NCI-H1694 (cell line): ENCODE results near the gene CSK.

Experiments
- DNase-seq: peaks from one replicate; lab custom pipeline; 2025; lab: John Stamatoyannopoulos, UW

The CSK gene

GRCh38 chr15:74843445-74843828, 61.6 kb downstream of the CSK start:
- no peak for DNase-seq

DNA sequence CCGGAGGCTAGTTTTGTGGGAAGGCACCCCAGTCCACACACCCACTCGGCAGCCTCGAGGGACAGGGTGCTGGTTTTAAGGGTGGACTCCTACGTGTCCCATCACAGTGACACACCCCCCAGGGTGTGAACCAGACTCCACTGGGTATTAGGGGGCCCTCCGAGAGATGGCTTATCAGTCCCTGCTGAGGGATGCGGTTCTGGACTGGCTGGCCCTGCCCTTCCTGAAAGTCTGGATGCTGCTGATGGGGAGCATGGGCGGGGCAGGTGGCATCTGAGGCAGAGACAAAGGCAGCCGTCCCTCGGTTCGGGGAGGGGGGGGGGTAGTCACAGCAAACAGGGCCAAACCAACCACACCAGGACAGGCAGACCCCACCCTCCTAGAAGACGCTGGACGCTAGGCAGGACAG, 62.0 kb downstream of the CSK start:
- no peak for DNase-seq

DNA sequence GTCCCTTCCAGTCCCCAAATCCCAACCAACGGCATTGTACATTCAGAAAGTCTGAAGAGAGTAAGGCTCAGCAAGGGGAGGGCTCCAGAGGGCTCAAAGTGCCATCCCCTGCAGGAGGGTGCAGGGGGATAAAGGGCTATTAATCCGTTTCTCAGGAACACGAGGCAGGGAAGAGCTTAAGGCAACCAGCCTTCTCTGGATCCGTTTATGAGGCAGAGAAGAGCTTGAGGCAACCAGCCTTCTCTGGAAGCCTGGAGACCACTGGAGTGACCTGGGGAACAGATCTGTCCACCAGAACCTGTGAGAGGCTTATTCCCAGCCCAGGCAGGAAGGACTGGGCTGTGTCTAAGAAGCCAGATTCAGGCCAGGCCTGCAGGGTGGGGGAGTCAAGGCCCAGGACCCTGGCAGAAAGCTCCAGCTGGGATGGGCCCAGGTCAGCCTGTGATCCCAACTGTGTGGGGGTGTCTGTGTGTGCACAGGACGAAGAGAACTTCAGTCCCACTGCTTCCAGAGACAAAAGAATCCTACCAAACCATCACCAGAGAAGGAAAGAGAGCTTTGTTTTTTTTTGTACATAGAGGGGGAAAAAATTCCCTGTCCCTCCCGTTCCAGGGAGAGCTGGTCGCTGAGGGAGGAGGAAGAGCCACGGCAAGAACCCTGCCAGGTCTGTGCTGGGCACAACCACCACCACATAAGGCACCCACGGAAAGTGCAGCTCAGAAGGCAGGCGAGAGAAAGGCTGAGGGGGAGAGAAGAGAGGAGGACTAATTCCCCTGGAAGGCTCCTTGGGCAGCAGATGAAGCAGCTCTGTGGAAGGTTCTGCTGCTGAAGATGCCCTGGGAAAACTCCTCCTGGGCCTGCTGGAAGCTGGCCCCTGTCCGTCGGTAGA, 62.7 kb downstream of the CSK start:
- no peak for DNase-seq

DNA sequence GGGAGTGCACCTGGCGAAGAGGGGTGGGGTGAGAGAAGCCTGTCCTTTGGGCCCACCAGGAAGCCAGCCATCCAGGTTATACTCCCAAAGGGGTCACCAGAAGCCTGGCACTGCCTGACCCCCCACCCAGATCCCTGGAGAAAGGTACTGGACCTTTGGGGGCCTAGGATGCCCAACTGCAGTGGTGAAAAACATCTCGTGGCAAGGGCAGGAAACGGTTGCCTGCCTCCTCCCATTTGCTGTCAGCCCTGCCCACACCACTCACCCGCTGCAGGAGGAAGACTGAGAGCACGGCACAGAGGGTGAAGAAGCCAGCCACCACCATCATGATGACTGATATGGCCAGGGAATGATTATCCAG, 63.3 kb downstream of the CSK start:
- DNase-seq, result no peak

GRCh38 chr15:74845581-74845980, 63.7 kb downstream of the CSK start:
- no peak for DNase-seq

GRCh38 chr15:74847432-74847831, 65.6 kb downstream of the CSK start:
- no peak for DNase-seq

GRCh38 chr15:74850393-74850792, 68.5 kb downstream of the CSK start:
- no peak for DNase-seq

DNA sequence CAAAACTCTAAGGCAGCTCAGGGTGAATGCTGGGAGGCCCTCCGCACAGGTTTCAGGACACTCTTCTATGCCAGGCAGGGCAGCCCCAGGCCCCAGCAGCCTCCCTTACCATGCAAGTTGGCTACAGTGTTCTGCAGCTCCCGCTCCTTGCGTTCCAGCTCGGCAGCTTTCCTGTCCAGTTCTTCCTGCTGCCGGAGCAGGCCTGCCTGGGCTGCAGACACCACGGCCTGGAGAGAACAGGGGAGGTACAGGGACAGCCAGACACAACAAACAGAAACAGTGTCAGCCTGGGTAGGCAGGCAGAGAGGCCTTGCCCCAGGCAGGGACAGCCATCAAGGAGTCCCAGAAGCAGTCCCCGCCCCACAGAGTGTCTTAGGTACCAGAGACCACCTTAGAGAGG, 70.1 kb downstream of the CSK start:
- DNase-seq, result no peak
